GM10248 (cell line): ENCODE data around the gene NPDC1.
"Not testable (repeated sequence)": the region's sequence is repeated elsewhere in the genome, so short reads cannot be mapped to it uniquely, and the experiment has no call there.

Experiments
- CTCF ChIA-PET: fragments of 300-600 bp; sonication (Branson Sonifier 250); formaldehyde crosslinking; extraction: SDS; loops from one replicate; lab custom pipeline; 2021; ENCODE audit warnings: antibody characterized with exemption; lab: Yijun Ruan, JAX
- POLR2A ChIA-PET: fragments of 350-650 bp; sonication (Branson Sonifier 250); formaldehyde crosslinking; extraction: SDS; loops from one replicate; lab custom pipeline; 2020; ENCODE audit warnings: antibody characterized with exemption; lab: Yijun Ruan, JAX
- DNase-seq: peaks from one replicate; pipeline ENCODE4 v3.0.0; 2012; ENCODE audit errors: extremely low spot score
- TF ChIP-seq, protein P1 (sequence below): IDR thresholded peaks from 2 replicates; pipeline ENCODE4 v1.5.1; 2012; ENCODE audit warnings: mild to moderate bottlenecking, low read depth; ENCODE audit errors: extremely low read depth, missing control alignments, control extremely low read depth

Gene NPDC1

GRCh38 chr9:137037035-137037434 is 8.9 kb downstream of the NPDC1 start:
- ChIA-PET POLR2A (no interaction called here), CTCF (interaction anchor here (1.3 to 9.4 kb wide), 5 partner anchors 12 to 200 kb away, joined by 3 to 202 read pairs (median 68); partner anchors contain the start of genes C8G, FBXW5, NPDC1 and SAPCD2)
- TF ChIP-seq, protein P1, sequence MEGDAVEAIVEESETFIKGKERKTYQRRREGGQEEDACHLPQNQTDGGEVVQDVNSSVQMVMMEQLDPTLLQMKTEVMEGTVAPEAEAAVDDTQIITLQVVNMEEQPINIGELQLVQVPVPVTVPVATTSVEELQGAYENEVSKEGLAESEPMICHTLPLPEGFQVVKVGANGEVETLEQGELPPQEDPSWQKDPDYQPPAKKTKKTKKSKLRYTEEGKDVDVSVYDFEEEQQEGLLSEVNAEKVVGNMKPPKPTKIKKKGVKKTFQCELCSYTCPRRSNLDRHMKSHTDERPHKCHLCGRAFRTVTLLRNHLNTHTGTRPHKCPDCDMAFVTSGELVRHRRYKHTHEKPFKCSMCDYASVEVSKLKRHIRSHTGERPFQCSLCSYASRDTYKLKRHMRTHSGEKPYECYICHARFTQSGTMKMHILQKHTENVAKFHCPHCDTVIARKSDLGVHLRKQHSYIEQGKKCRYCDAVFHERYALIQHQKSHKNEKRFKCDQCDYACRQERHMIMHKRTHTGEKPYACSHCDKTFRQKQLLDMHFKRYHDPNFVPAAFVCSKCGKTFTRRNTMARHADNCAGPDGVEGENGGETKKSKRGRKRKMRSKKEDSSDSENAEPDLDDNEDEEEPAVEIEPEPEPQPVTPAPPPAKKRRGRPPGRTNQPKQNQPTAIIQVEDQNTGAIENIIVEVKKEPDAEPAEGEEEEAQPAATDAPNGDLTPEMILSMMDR, result no peak
- no peak for DNase-seq

- TF ChIP-seq, protein P1, result no peak
- POLR2A ChIA-PET, result interaction anchor here (0.7 kb wide), 1 partner anchor 205 kb away, joined by 3 read pairs; the partner anchor contains the start of gene TUBB4B
- DNase-seq, result no peak
- CTCF ChIA-PET, result interaction anchor here (0.7 to 9.4 kb wide), 49 partner anchors 8 to 268 kb away, joined by 3 to 202 read pairs (median 7); partner anchors contain the start of genes AJM1, C8G, CLIC3 and FBXW5
Observed at GRCh38 chr9:137035937-137036336, 10.0 kb downstream of the NPDC1 start.

DNA sequence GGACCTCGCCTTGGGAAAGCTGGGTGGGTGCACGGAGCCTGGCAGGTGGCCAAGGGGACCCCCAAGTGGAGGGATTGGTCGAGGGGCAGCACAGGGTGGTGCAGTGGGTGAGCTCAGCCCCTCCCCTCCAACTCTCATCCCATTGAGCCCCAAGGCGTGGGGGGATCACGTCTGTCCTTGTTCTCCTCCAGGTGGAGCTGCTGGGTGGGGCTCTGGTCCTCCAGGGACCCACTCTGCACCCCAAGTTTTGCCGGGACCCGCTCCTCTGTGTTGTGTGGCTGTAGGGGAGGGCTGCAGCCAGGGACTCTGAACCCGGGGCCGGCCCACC is 10.5 kb downstream of the NPDC1 start:
- no peak for DNase-seq
- TF ChIP-seq, protein P1, result peak; percentile 27
- POLR2A ChIA-PET, result interaction anchor here (0.7 to 1.3 kb wide), 2 partner anchors 205 to 316 kb away, joined by 3 to 4 read pairs; partner anchors contain the start of gene TUBB4B
- CTCF ChIA-PET, result interaction anchor here (0.6 to 9.4 kb wide), 61 partner anchors 9 to 363 kb away, joined by 3 to 202 read pairs (median 5); partner anchors contain the start of genes AJM1, C8G, CLIC3 and FBXW5

DNA sequence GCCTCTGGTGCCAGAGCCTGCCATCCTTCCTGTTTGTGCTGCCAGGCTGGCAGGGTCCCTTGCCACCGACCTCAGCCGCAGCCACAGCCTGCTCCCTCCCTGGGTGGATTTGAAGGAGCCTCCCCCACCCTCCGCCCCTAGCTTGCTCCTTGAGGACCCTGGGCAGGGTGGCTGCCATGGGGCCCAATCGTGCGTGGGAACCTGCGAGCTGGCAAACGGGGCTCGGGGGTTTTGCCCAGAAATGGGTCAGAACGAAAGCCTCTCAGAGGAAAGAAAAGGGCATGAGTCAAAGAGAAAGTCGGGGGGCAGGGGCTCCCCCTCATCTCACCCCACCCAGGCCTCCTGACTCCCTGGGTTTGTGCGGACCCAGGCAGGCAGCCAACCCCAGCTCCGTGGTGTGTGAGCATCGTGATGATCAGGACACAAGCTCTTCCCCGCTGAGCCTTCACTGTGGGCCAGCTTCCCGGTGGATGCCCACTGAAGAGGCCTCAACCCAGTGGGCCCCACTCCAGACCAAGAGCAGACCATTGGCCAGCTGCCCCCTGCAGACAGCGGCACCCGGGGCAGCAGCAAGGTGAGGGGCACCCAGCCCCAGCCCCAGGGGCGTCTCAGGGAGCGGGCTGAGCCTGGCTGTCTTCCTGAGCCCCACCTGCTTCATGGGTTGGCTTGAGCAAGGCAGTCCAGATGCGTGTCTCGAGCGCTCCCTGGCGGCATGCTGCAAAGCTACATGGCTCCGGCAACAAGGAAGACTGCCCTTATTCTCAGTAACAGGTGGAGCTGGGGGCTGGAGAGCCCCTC is 11.1 kb downstream of the NPDC1 start:
- POLR2A ChIA-PET, result interaction anchor here (0.7 to 1.3 kb wide), 4 partner anchors 42 to 316 kb away, joined by 3 to 4 read pairs (median 4); partner anchors contain the start of gene TUBB4B

GRCh38 chr9:137034039-137034708 is 11.8 kb downstream of the NPDC1 start:
- CTCF ChIA-PET, result interaction anchor here (0.6 to 9.4 kb wide), 47 partner anchors 8 to 362 kb away, joined by 3 to 202 read pairs (median 7); partner anchors contain the start of genes AJM1, C8G, CLIC3 and FBXW5
- DNase-seq, result no peak
- POLR2A ChIA-PET, result interaction anchor here (0.7 to 1.3 kb wide), 3 partner anchors 42 to 315 kb away, joined by 3 to 4 read pairs (median 4); partner anchors contain the start of gene TUBB4B

More for the DNA sequence above, 11.1 kb downstream of the NPDC1 start:
- peak; percentile 92 for DNase-seq
- CTCF ChIA-PET, result interaction anchor here (0.6 to 9.4 kb wide), 66 partner anchors 9 to 363 kb away, joined by 3 to 202 read pairs (median 5); partner anchors contain the start of genes AJM1, C8G, CLIC3 and FBXW5
- TF ChIP-seq, protein P1, result peak; percentile 96

DNA sequence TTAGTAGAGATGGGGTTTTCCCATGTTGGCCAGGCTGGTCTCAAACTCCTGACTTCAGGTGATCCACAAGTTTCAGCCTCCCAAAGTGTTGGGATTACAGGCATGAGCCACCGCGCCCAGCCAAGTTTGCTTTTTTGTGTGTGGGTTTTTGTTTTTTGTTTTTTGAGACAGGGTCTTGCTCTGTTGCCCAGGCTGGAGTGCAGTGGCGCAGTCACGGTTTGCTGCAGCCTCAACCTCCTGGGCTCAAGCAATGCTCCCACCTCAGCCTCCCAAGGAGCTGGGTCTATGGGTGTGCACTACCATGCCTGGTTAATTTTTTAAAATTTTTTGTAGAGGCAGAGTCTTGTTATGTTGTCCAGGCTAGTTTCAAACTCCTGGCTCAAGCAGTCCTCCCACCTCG is 12.5 kb downstream of the NPDC1 start:
- CTCF ChIA-PET, result interaction anchor here (2.7 to 9.4 kb wide), 4 partner anchors 22 to 266 kb away, joined by 13 to 202 read pairs (median 72); partner anchors contain the start of genes C8G, FBXW5 and SAPCD2
- POLR2A ChIA-PET, DNase-seq: not testable (repeated sequence)

More at GRCh38 chr9:137034039-137034708, 11.8 kb downstream of the NPDC1 start:
- TF ChIP-seq, protein P1, result no peak
